Panc1 (cell line): ENCODE measurements around the gene FGD3. TPM values are rescaled to one million over a fixed set of nuclear protein-coding genes. Genes with fewer than 3 reads are reported as not detected.

ENCODE experiments used
- ATAC-seq: fragments of 200-7000 bp; cut with Tn5 transposase; 2 replicates; pipeline ENCODE4 v1.9.1; 2020; ENCODE audit warnings: mild to moderate bottlenecking, moderate library complexity
- BruUV-seq: library from RNA; stranded (reverse); fragments of 400-500 nt; replicated peaks from 2 replicates; lab custom pipeline; 2021; lab: Mats Ljungman, UMichigan
- CTCF ChIA-PET: fragments of 300-600 bp; sonication (Branson Sonifier 250); formaldehyde crosslinking; loops from one replicate; lab custom pipeline; 2022; ENCODE audit warnings: antibody characterized with exemption; lab: Charles Lee
- POLR2A ChIA-PET: fragments of 300-600 bp; sonication (Branson Sonifier 250); formaldehyde crosslinking; loops from one replicate; lab custom pipeline; 2022; ENCODE audit warnings: antibody characterized with exemption; lab: Charles Lee
- DNase-seq: peaks from one replicate; pipeline ENCODE4 v3.0.0-alpha.2; 2010; ENCODE audit warnings: low read depth, low spot score
- H3K27ac ChIP-seq: 2 replicates; pipeline ENCODE4 v1.5.1; 2011; ENCODE audit warnings: mild to moderate bottlenecking, low read length, inconsistent platforms
- H3K27me3 ChIP-seq: fragments of 200-500 bp; sonication (Bioruptor generic); 2 replicates; pipeline ENCODE4 v1.6.0; 2014; ENCODE audit warnings: low read length, inconsistent platforms; ENCODE audit not compliant: control insufficient read depth, insufficient read depth
- H3K36me3 ChIP-seq: fragments of 200-500 bp; sonication (Bioruptor generic); 2 replicates; pipeline ENCODE4 v1.5.1; 2014; ENCODE audit warnings: inconsistent platforms, mild to moderate bottlenecking, low read length, moderate library complexity; ENCODE audit not compliant: control insufficient read depth, insufficient read depth
- H3K4me1 ChIP-seq: 2 replicates; pipeline ENCODE4 v1.5.1; 2011; ENCODE audit warnings: inconsistent platforms, mild to moderate bottlenecking, low read length, moderate library complexity; ENCODE audit not compliant: control insufficient read depth, insufficient read depth
- H3K4me3 ChIP-seq, 2 experiments: 2 replicates each; pipeline ENCODE4 v1.5.1; 2011 to 2012; ENCODE audit warnings: low read depth in 2 of 2, low read length in 2 of 2, mild to moderate bottlenecking in 2 of 2, inconsistent platforms in 1 of 2, moderate library complexity in 1 of 2
- H3K9me3 ChIP-seq: fragments of 200-500 bp; sonication (Bioruptor generic); 2 replicates; pipeline ENCODE4 v1.5.1; 2014; ENCODE audit warnings: low read depth, mild to moderate bottlenecking, inconsistent platforms, low read length, moderate library complexity; ENCODE audit not compliant: control insufficient read depth, insufficient read depth
- POLR2AphosphoS5 ChIP-seq: IDR thresholded peaks from 2 replicates; pipeline ENCODE4 v1.6.1; 2012; ENCODE audit warnings: mild to moderate bottlenecking, low read depth, low read length, moderate library complexity
- SIN3A ChIP-seq: IDR thresholded peaks from 2 replicates; pipeline ENCODE4 v1.6.1; 2012; ENCODE audit warnings: low read depth, mild to moderate bottlenecking, low read length, moderate library complexity, borderline replicate concordance; ENCODE audit not compliant: insufficient read depth
- TCF7L2 ChIP-seq: IDR thresholded peaks from 2 replicates; pipeline ENCODE4 v1.6.1; 2011; ENCODE audit warnings: mild to moderate bottlenecking, low read depth, low read length, inconsistent platforms
- in situ Hi-C: cut with HindIII; loops from 2 replicates; pipeline ENCODE4 v1.10.0; 2016; ENCODE audit warnings: low sequenced_read_pairs, low pct_unique_long_range_greater_than_20kb
- intact Hi-C: fragments of 100-400 bp; cut with micrococcal nuclease; formaldehyde crosslinking; loops from one replicate; pipeline ENCODE4 v1.10.0; 2022; ENCODE audit not compliant: unreplicated experiment
- total RNA-seq: library from RNA; stranded (reverse); gene quantifications from one replicate; pipeline ENCODE4 v1.2.1, GENCODE V29; 2021; ENCODE audit not compliant: unreplicated experiment
- TF ChIP-seq, protein P1 (sequence below), 2 experiments: IDR thresholded peaks; 2 replicates each; pipeline ENCODE4 v1.6.1; 2011 to 2012; ENCODE audit warnings: low read depth in 2 of 2, control low read depth in 1 of 2, low read length in 1 of 2, mild to moderate bottlenecking in 1 of 2, moderate library complexity in 1 of 2; ENCODE audit not compliant: insufficient read depth in 1 of 2
- TF ChIP-seq, protein P2 (sequence below): fragments of 450-650 bp; IDR thresholded peaks from 2 replicates; pipeline ENCODE4 v1.5.1; 2017; ENCODE audit warnings: mild to moderate bottlenecking

FGD3 gene
- total RNA-seq, 1 experiment from 2014 or later: 0.80 TPM

DNA sequence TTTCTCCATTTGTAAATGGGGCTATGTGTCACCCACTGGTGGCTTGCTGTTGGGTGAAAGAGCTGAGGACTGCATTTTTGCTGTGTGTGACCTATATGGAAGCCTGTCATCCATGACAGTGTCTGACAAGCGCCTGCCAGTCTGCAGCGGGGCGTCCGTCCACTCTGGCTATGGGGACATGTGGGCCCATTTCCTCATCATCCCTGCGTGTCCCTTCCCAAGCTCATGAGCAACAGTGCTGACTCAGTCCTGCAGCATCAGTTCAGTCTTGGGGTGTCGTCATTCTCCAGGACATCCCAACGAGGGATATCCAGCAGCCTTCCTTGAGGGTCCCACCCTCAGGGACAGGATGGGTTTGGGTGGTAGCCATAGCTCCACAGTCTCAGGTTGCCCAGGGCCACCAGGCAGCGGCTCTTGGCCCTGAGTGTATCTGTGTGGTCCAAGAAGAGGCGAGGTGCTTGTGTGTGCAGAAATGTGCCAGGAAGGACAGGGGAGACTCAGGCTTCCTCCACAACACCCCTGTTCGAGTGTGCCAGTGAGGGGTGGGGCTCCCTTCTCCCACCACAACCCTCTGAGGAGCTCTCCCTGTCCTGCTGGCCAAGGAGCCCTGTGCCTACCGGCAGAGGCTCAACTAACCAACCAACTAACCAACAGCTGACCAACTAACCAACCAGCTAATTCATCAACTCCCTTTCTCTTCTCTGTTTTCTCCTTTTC, 2.1 kb downstream of the FGD3 start:
- POLR2A ChIA-PET: interaction anchor here (0.7 kb wide), 1 partner anchor 21 kb away, joined by 7 read pairs; no protein-coding TSS in a partner anchor

DNA sequence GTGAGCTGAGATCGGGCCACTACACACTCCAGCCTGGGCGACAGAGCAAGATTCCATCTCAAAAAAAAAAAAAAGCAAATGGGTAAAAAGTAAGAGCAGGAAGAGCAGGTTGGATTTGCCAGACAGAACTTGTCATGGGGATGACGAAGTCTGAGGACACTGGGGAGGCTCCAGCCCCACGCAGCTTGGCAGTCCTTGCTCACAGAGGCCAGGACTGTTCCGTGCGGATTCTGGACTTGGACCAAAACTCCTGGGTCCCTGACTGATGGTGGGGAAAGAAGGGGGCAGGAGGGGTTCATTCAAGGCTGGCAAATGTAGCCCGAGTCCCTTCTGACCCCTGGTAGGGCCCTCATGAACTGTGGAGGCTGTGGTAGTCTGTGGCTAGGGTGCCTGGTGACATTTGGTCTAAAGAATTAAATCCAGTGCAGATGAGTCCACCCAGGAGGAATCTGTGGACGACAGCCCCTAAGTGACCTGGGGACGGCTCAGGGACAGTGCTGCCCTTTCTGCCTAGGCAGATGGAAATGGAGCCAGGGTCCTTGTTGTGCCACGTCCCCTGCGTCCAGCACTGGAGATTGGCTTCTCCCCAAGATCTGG, 3.1 kb downstream of the FGD3 start:
- Histone ChIP-seq H3K4me3 (no peak overlapping the region), H3K9me3 (no peaks in the 10 kb centered on the region), H3K27me3 (no peaks in the 10 kb centered on the region; the same call in 1 of the 2 replicates), H3K36me3 (no peaks in the 10 kb centered on the region), H3K4me1 (peaks cover 3% of the 10 kb centered on the region; the same call in 1 of the 2 replicates), H3K27ac (no peak overlapping the region)
- no peak for DNase-seq
- ChIA-PET CTCF (no interaction called here), POLR2A (interaction anchor here (0.7 kb wide), 1 partner anchor 22 kb away, joined by 7 read pairs; no protein-coding TSS in a partner anchor)
- no peak for ATAC-seq
- intact Hi-C loops (no loop called here), in situ Hi-C loops (no loop called here)
- no TSS peak for BruUV-seq
- TF ChIP-seq, protein P1, sequence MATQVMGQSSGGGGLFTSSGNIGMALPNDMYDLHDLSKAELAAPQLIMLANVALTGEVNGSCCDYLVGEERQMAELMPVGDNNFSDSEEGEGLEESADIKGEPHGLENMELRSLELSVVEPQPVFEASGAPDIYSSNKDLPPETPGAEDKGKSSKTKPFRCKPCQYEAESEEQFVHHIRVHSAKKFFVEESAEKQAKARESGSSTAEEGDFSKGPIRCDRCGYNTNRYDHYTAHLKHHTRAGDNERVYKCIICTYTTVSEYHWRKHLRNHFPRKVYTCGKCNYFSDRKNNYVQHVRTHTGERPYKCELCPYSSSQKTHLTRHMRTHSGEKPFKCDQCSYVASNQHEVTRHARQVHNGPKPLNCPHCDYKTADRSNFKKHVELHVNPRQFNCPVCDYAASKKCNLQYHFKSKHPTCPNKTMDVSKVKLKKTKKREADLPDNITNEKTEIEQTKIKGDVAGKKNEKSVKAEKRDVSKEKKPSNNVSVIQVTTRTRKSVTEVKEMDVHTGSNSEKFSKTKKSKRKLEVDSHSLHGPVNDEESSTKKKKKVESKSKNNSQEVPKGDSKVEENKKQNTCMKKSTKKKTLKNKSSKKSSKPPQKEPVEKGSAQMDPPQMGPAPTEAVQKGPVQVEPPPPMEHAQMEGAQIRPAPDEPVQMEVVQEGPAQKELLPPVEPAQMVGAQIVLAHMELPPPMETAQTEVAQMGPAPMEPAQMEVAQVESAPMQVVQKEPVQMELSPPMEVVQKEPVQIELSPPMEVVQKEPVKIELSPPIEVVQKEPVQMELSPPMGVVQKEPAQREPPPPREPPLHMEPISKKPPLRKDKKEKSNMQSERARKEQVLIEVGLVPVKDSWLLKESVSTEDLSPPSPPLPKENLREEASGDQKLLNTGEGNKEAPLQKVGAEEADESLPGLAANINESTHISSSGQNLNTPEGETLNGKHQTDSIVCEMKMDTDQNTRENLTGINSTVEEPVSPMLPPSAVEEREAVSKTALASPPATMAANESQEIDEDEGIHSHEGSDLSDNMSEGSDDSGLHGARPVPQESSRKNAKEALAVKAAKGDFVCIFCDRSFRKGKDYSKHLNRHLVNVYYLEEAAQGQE (IDR thresholded peaks at IDR 0.05; ENCODE audit: insufficient read depth in 1 of 2, low read depth in 2 of 2, low read length in 1 of 2): no peak
- no peak for TF ChIP-seq POLR2AphosphoS5
- no peak for TF ChIP-seq SIN3A
- no peak for TF ChIP-seq TCF7L2
- TF ChIP-seq, protein P2, sequence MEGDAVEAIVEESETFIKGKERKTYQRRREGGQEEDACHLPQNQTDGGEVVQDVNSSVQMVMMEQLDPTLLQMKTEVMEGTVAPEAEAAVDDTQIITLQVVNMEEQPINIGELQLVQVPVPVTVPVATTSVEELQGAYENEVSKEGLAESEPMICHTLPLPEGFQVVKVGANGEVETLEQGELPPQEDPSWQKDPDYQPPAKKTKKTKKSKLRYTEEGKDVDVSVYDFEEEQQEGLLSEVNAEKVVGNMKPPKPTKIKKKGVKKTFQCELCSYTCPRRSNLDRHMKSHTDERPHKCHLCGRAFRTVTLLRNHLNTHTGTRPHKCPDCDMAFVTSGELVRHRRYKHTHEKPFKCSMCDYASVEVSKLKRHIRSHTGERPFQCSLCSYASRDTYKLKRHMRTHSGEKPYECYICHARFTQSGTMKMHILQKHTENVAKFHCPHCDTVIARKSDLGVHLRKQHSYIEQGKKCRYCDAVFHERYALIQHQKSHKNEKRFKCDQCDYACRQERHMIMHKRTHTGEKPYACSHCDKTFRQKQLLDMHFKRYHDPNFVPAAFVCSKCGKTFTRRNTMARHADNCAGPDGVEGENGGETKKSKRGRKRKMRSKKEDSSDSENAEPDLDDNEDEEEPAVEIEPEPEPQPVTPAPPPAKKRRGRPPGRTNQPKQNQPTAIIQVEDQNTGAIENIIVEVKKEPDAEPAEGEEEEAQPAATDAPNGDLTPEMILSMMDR: no peak

More for the DNA sequence above, 2.1 kb downstream of the FGD3 start:
- Histone ChIP-seq H3K9me3 (no peaks in the 10 kb centered on the region), H3K36me3 (no peaks in the 10 kb centered on the region), H3K4me1 (peaks cover 3% of the 10 kb centered on the region; the same call in 1 of the 2 replicates), H3K27me3 (no peaks in the 10 kb centered on the region; the same call in 1 of the 2 replicates), H3K4me3 (no peak overlapping the region), H3K27ac (no peak overlapping the region)
- CTCF ChIA-PET: no interaction called here
- in situ Hi-C loops: no loop called here
- no TSS peak for BruUV-seq
- intact Hi-C loops: no loop called here
- DNase-seq: no peak
- no peak for ATAC-seq
- TF ChIP-seq POLR2AphosphoS5 (no peak), SIN3A (no peak), TCF7L2 (no peak)
- TF ChIP-seq, protein P2: no peak
- TF ChIP-seq, protein P1 (IDR thresholded peaks at IDR 0.05; ENCODE audit: insufficient read depth in 1 of 2, low read depth in 2 of 2, low read length in 1 of 2): no peak
